Measurements from ENCODE around the gene UQCC2.

The UQCC2 gene

GRCh38 chr6:33730611-33731010 lies 19.1 kb upstream of the UQCC2 start:
- DNase-seq (ENCODE audit: low spot score), result no peak
- no peak for TF ChIP-seq CTCF (IDR thresholded peaks at IDR 0.05; ENCODE audit: extremely low read depth, missing control alignments)

GRCh38 chr6:33729059-33729458 lies 17.6 kb upstream of the UQCC2 start:
- TF ChIP-seq CTCF (IDR thresholded peaks at IDR 0.05; ENCODE audit: extremely low read depth, missing control alignments), result no peak

GRCh38 chr6:33728438-33728837 lies 16.9 kb upstream of the UQCC2 start:
- no peak for TF ChIP-seq CTCF (IDR thresholded peaks at IDR 0.05; ENCODE audit: extremely low read depth, missing control alignments)
- DNase-seq (ENCODE audit: low spot score), result no peak

More at GRCh38 chr6:33729059-33729458, 17.6 kb upstream of the UQCC2 start:
- no peak for DNase-seq (ENCODE audit: low spot score)

GRCh38 chr6:33727932-33728331 lies 16.4 kb upstream of the UQCC2 start:
- no peak for TF ChIP-seq CTCF (IDR thresholded peaks at IDR 0.05; ENCODE audit: extremely low read depth, missing control alignments)
- no peak for DNase-seq (ENCODE audit: low spot score)

- TF ChIP-seq CTCF (IDR thresholded peaks at IDR 0.05; ENCODE audit: extremely low read depth, missing control alignments), result no peak
- no peak for DNase-seq (ENCODE audit: low spot score)
Observed at GRCh38 chr6:33727126-33727525, 15.6 kb upstream of the UQCC2 start.

- no peak for TF ChIP-seq CTCF (IDR thresholded peaks at IDR 0.05; ENCODE audit: extremely low read depth, missing control alignments)
- no peak for DNase-seq (ENCODE audit: low spot score)
Observed at GRCh38 chr6:33726696-33727095, 15.2 kb upstream of the UQCC2 start.

- no peak for DNase-seq (ENCODE audit: low spot score)
- TF ChIP-seq CTCF (IDR thresholded peaks at IDR 0.05; ENCODE audit: extremely low read depth, missing control alignments), result no peak
Observed at GRCh38 chr6:33725891-33726673, 14.6 kb upstream of the UQCC2 start.
